KOPT-K1 (cell line): ENCODE results near the gene TRIML2.
"Not testable (repeated sequence)": the region's sequence is repeated elsewhere in the genome, so short reads cannot be mapped to it uniquely, and the experiment has no call there.

Experiments used
- H3K27ac ChIP-seq: fragments of 200-600 bp; sonication (generic); 2 replicates; pipeline ENCODE4 v1.5.1; 2016; ENCODE audit warnings: antibody characterized with exemption, mild to moderate bottlenecking, low read depth, low read length; ENCODE audit not compliant: poor library complexity, severe bottlenecking
- H3K36me3 ChIP-seq: fragments of 200-600 bp; sonication (generic); 2 replicates; pipeline ENCODE4 v1.5.1; 2017; ENCODE audit warnings: antibody characterized with exemption, mild to moderate bottlenecking, low read length, moderate library complexity; ENCODE audit not compliant: insufficient read depth
- H3K9me3 ChIP-seq: fragments of 200-600 bp; sonication (generic); 2 replicates; pipeline ENCODE4 v1.5.1; 2017; ENCODE audit warnings: antibody characterized with exemption, low read length, mild to moderate bottlenecking; ENCODE audit not compliant: insufficient read depth, poor library complexity, severe bottlenecking

Gene TRIML2

GRCh38 chr4:188045461-188045860, 63.9 kb downstream of the TRIML2 start:
- H3K27ac ChIP-seq, H3K9me3 ChIP-seq, H3K36me3 ChIP-seq: not testable (repeated sequence)

GRCh38 chr4:188043154-188043553, 66.2 kb downstream of the TRIML2 start:
- H3K9me3 ChIP-seq = no peaks in the 10 kb centered on the region
- H3K36me3 ChIP-seq = no peaks in the 10 kb centered on the region
- H3K27ac ChIP-seq = no peak overlapping the region

GRCh38 chr4:188042191-188042590, 67.2 kb downstream of the TRIML2 start:
- Histone ChIP-seq H3K9me3 (no peaks in the 10 kb centered on the region), H3K27ac (no peak overlapping the region), H3K36me3 (no peaks in the 10 kb centered on the region)

- Histone ChIP-seq H3K27ac (no peak overlapping the region), H3K36me3 (no peaks in the 10 kb centered on the region), H3K9me3 (no peaks in the 10 kb centered on the region)
These were observed 67.7 kb downstream of the TRIML2 start for GRCh38 chr4:188041721-188042120.
